ENCODE data around the gene NXPH3.

The NXPH3 gene

GRCh38 chr17:49575679-49576087 lies at the start of gene NXPH3:
Gene NXPH3 (plus strand): TSS chr17:49575871. CDS start chr17:49576220, 349 bp downstream.
- DNase-seq (ENCODE audit: insufficient read length, low spot score): no peak
- FAIRE-seq: no peak
- TF ChIP-seq, protein P1, sequence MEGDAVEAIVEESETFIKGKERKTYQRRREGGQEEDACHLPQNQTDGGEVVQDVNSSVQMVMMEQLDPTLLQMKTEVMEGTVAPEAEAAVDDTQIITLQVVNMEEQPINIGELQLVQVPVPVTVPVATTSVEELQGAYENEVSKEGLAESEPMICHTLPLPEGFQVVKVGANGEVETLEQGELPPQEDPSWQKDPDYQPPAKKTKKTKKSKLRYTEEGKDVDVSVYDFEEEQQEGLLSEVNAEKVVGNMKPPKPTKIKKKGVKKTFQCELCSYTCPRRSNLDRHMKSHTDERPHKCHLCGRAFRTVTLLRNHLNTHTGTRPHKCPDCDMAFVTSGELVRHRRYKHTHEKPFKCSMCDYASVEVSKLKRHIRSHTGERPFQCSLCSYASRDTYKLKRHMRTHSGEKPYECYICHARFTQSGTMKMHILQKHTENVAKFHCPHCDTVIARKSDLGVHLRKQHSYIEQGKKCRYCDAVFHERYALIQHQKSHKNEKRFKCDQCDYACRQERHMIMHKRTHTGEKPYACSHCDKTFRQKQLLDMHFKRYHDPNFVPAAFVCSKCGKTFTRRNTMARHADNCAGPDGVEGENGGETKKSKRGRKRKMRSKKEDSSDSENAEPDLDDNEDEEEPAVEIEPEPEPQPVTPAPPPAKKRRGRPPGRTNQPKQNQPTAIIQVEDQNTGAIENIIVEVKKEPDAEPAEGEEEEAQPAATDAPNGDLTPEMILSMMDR (IDR thresholded peaks at IDR 0.05; ENCODE audit: insufficient read depth, missing control alignments): peak; percentile 62

DNA sequence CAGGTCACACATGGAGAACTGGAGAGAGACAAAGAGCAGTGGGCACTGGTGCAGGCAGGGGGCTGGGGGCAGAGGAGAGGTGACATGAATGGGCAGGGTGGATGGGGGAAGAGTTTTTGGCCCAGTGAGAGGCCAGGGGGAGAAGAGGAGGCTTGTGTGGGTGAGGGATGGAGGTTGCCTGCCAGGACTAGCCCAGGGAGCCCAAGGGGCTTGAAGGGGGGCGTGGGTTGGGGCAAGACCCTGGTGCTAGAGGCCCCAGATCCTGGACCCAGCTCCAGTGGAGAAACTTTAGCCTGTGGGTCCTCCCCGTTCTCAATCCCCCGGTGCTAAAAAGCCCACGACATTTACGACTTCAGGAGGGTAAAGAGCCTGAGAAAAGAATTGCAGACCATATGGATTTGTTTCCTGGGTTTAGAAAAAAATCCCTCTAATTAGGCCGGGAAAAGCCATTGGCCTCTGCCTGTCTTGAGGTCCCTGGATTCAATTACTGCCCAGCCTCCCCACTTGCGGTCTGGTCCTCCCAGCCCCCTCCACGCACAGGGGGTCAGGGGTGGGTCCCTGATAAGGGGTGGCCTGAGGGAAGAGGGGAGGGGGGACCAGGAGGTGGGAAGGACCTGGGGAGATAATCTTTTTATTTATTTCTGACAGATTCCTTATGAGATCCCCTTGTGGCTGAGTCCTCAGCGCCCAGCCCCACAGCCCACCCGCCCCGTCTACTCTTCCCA lies 47.6 kb upstream of the NXPH3 start:
- DNase-seq (ENCODE audit: insufficient read length, low spot score) (peak; percentile 22), FAIRE-seq (no peak)
- TF ChIP-seq, protein P1 (IDR thresholded peaks at IDR 0.05; ENCODE audit: insufficient read depth, missing control alignments): no peak

- DNase-seq (ENCODE audit: insufficient read length, low spot score) (no peak), FAIRE-seq (no peak)
- TF ChIP-seq, protein P1 (IDR thresholded peaks at IDR 0.05; ENCODE audit: insufficient read depth, missing control alignments): no peak
Measured at GRCh38 chr17:49528966-49529365, 46.7 kb upstream of the NXPH3 start.

DNA sequence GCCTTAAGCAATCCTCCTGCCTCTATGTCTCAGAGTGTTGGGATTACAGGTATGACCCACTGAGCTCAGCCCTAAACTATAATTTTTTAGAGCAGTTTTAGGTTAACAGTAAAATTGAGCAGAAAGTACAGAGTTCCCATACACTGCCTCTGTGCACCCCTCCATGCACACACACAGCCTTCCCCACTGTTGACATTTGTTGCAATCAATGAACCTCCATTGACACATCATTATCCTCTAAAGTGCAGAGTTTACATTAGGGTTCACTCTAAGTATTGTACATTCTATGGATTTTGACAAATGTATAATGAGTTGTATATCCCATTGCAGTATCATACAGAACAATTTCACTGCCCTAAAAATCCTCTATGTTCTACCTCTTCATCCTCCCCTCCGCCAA lies 45.6 kb upstream of the NXPH3 start:
- no peak for FAIRE-seq
- DNase-seq (ENCODE audit: insufficient read length, low spot score): no peak

GRCh38 chr17:49543860-49544259 lies 31.8 kb upstream of the NXPH3 start:
- TF ChIP-seq, protein P1 (IDR thresholded peaks at IDR 0.05; ENCODE audit: insufficient read depth, missing control alignments): no peak
- DNase-seq (ENCODE audit: insufficient read length, low spot score) (no peak), FAIRE-seq (no peak)

More for the DNA sequence above, 45.6 kb upstream of the NXPH3 start:
- TF ChIP-seq, protein P1 (IDR thresholded peaks at IDR 0.05; ENCODE audit: insufficient read depth, missing control alignments): no peak

DNA sequence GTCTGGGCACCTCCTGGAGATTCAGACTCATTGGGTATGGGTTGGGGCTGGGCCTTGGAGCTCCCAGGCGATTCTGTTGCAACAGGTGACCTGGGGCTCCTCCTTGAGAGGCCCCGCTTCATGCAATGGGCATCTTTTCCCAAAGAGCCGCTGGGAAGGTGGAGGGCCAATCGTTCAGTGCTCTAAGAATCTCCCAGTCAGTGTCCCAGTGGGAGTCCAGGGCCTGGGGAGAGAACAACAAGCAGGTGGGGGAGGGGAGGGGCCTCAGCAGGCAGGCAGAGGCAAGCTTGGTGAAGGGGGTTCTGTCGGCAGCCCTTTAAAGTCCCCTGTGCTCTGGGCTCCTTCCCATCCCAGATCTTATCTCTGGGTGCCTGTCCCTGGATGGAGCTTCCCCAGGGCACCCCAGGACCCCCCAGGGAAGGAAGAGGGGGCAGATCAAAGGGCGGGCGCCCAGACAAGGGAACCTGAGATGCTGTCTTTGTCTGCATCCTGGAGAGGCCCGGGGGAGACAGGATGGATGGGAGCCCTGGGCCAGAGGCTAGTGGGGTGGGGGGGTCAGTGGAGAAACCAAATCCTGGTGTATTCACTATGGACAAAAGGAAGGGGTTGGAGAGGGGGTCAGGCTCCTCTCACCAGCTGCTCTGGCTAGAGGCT lies 30.5 kb upstream of the NXPH3 start:
- no peak for FAIRE-seq

More for the DNA sequence above, 30.5 kb upstream of the NXPH3 start:
- TF ChIP-seq, protein P1 (IDR thresholded peaks at IDR 0.05; ENCODE audit: insufficient read depth, missing control alignments): no peak
- no peak for DNase-seq (ENCODE audit: insufficient read length, low spot score)
